K562 (cell line): ENCODE results near the gene OR4D6. TPM values are rescaled to one million over a fixed set of nuclear protein-coding genes. Genes with fewer than 3 reads are reported as not detected.

Source experiments
- ATAC-seq: fragments of 200-7000 bp; cut with Tn5 transposase; 3 replicates; pipeline ENCODE4 v1.9.1; 2020; ENCODE audit warnings: moderate library complexity
- BruUV-seq: library from RNA; stranded (reverse); fragments of 400-500 nt; replicated peaks from 2 replicates; lab custom pipeline; 2021; lab: Mats Ljungman, UMichigan
- CTCF ChIA-PET: fragments of 300-600 bp; formaldehyde crosslinking; extraction: SDS; loops from one replicate; lab custom pipeline; 2021; ENCODE audit warnings: low intra/inter-chr PET ratio; lab: Yijun Ruan, JAX
- POLR2A ChIA-PET: fragments of 300-600, 350-650 bp; sonication (Branson Sonifier 250); formaldehyde crosslinking; extraction: SDS; loops from one replicate; lab custom pipeline; 2021; ENCODE audit warnings: antibody characterized with exemption, inconsistent platforms; lab: Yijun Ruan, JAX
- DNase-seq, 4 experiments: peaks; one replicate each; pipeline versions ENCODE4 v3.0.0 to v3.0.0-alpha.2; 2011 to 2018; ENCODE audit warnings: low spot score in 3 of 4, mixed read lengths in 3 of 4; ENCODE audit errors: extremely low read depth in 1 of 4
- FAIRE-seq: peaks from 2 replicates; lab custom pipeline; 2011; peaks lifted over from hg19 to GRCh38; lab: Jason Lieb, UNC
- H2AFZ ChIP-seq: 2 replicates; pipeline ENCODE4 v1.6.0; 2011; ENCODE audit warnings: low read depth, low read length, control low read depth, inconsistent platforms
- H3K27ac ChIP-seq: fragments of 200-600 bp; 3 replicates; pipeline ENCODE4 v1.8.0; 2011; ENCODE audit warnings: low read depth, mild to moderate bottlenecking, control low read depth, inconsistent platforms, low read length, moderate library complexity, mixed read lengths; ENCODE audit errors: extremely low read depth
- H3K27me3 ChIP-seq, 2 experiments: fragments of 300-600 bp in 1 of 2; 2 replicates in 1 of 2; 3 replicates in 1 of 2; pipeline versions ENCODE4 v1.6.0 to v1.8.0; 2011; ENCODE audit warnings: inconsistent platforms in 2 of 2, low read length in 2 of 2, mild to moderate bottlenecking in 1 of 2, mixed read lengths in 1 of 2, moderate library complexity in 1 of 2; ENCODE audit not compliant: control insufficient read depth in 2 of 2, insufficient read depth in 2 of 2
- H3K36me3 ChIP-seq: fragments of 300-600 bp; 3 replicates; pipeline ENCODE4 v1.8.0; 2011; ENCODE audit warnings: mild to moderate bottlenecking, low read length, inconsistent platforms; ENCODE audit not compliant: control insufficient read depth, insufficient read depth
- H3K4me1 ChIP-seq, 2 experiments: fragments of 200-600 bp in 1 of 2; replicated peaks in 1 of 2; 2 replicates in 1 of 2; 3 replicates in 1 of 2; pipeline versions ENCODE4 v1.5.1 to v1.8.0; 2011; ENCODE audit warnings: inconsistent platforms in 2 of 2, low read length in 2 of 2, mild to moderate bottlenecking in 1 of 2, mixed read lengths in 1 of 2, moderate library complexity in 1 of 2; ENCODE audit not compliant: control insufficient read depth in 2 of 2, insufficient read depth in 2 of 2
- H3K4me2 ChIP-seq: 2 replicates; pipeline ENCODE4 v1.6.1; 2011; ENCODE audit warnings: low read length, control low read depth, inconsistent platforms, mixed read lengths; ENCODE audit not compliant: insufficient read depth
- H3K4me3 ChIP-seq: fragments of 200-600 bp; sonication (generic), shearing (Covaris generic); 2 replicates; pipeline ENCODE4 v1.5.1; 2016; ENCODE audit warnings: control low read depth, inconsistent platforms
- H3K79me2 ChIP-seq: fragments of 200-600 bp; 3 replicates; pipeline ENCODE4 v1.8.0; 2011; ENCODE audit warnings: low read length, inconsistent platforms; ENCODE audit not compliant: control insufficient read depth, insufficient read depth
- H3K9ac ChIP-seq, 2 experiments: 2 replicates each; pipeline versions ENCODE4 v1.6.0 to v1.6.1; 2011; ENCODE audit warnings: low read depth in 2 of 2, low read length in 2 of 2, control low read depth in 1 of 2, inconsistent platforms in 1 of 2, mild to moderate bottlenecking in 1 of 2, mixed read lengths in 1 of 2; ENCODE audit not compliant: insufficient read depth in 1 of 2
- H3K9me1 ChIP-seq: one replicate; pipeline ENCODE4 v1.6.0; 2011; ENCODE audit warnings: inconsistent platforms, mild to moderate bottlenecking, low read length, moderate library complexity; ENCODE audit not compliant: control insufficient read depth, insufficient read depth
- H3K9me3 ChIP-seq: replicated peaks from 2 replicates; pipeline ENCODE4 v1.5.1; 2011; ENCODE audit warnings: low read depth, low read length, inconsistent platforms; ENCODE audit not compliant: control insufficient read depth, insufficient read depth
- H4K20me1 ChIP-seq: replicated peaks from 2 replicates; pipeline ENCODE4 v1.6.1; 2011; ENCODE audit warnings: low read length, inconsistent platforms, mixed read lengths; ENCODE audit not compliant: control insufficient read depth, insufficient read depth
- FOXK2 ChIP-seq, 2 experiments: fragments of 450-650 bp; IDR thresholded peaks in 1 of 2; conservative IDR thresholded peaks in 1 of 2; 2 replicates each; pipeline ENCODE4 v1.6.1; 2016; ENCODE audit warnings: low read depth in 2 of 2, mild to moderate bottlenecking in 1 of 2
- MGA ChIP-seq: fragments of 450-650 bp; IDR thresholded peaks from 2 replicates; pipeline ENCODE4 v1.6.1; 2016; ENCODE audit warnings: mild to moderate bottlenecking, moderate library complexity
- NFATC3 ChIP-seq: fragments of 450-650 bp; IDR thresholded peaks from 2 replicates; pipeline ENCODE4 v1.6.1; 2017; ENCODE audit warnings: mild to moderate bottlenecking
- NKRF ChIP-seq: fragments of 450-650 bp; IDR thresholded peaks from 2 replicates; pipeline ENCODE4 v1.6.1; 2016; ENCODE audit warnings: borderline replicate concordance
- ZNF395 ChIP-seq: fragments of 200-800 bp; sonication (Bioruptor generic); IDR thresholded peaks from 2 replicates; pipeline ENCODE4 v1.6.1; 2017; ENCODE audit warnings: missing genetic modification characterization, missing compliant biosample characterization
- in situ Hi-C: fragments of 300-500 bp; cut with MboI; formaldehyde crosslinking; loops from 4 replicates; pipeline ENCODE4 v1.15.0; 2018; ENCODE audit warnings: inconsistent platforms, mixed read lengths
- intact Hi-C: fragments of 100-400 bp; cut with micrococcal nuclease; formaldehyde crosslinking; loops from 2 replicates; pipeline ENCODE4 v1.14.2; 2022
- polyA plus RNA-seq, 8 experiments: library from polyadenylated mRNA; depleted of rRNA in 4 of 8; stranded (reverse) in 5 of 8; unstranded in 3 of 8; fragments of >200 nt; fragmentation: Nextera tagmentation in 2 of 8; fragmentation: Illumina TruSeq in 1 of 8; extraction: Ambion mirVana in 2 of 8; extraction: Trizol in 1 of 8; gene quantifications; 2 replicates each; pipeline versions ENCODE4 v1.2.1 to v1.2.3, GENCODE V29; 2011 to 2014; ENCODE audit warnings: inconsistent platforms in 1 of 8, missing spikeins in 1 of 8
- total RNA-seq, 7 experiments: library from RNA; depleted of rRNA in 6 of 7; stranded (reverse); fragments of >200 nt in 6 of 7; fragmentation: Illumina TruSeq in 2 of 7; extraction: Trizol in 2 of 7; gene quantifications; 2 replicates each; pipeline versions ENCODE4 v1.2.1 to v1.2.3, GENCODE V29; 2011 to 2021; ENCODE audit warnings: low replicate concordance in 1 of 7

Gene OR4D6
- total and polyA plus RNA-seq, 9 of the 15 experiments (the other 6 are each of a cell fraction or from before 2014, with no cell fraction given), result not detected

- TF ChIP-seq FOXK2 (conservative IDR thresholded peaks at IDR 0.05 in 1 of 2, IDR thresholded peaks at IDR 0.05 in 1 of 2; ENCODE audit: low read depth in 2 of 2) (no peak), NFATC3 (no peak)
Observed at GRCh38 chr11:59426361-59427067, 30.2 kb upstream of the OR4D6 start, which contains the start of gene OR5A2 (continued).

- no peaks in the 10 kb centered on the region for H3K4me1 ChIP-seq
- no peak for FAIRE-seq
- no peak overlapping the region for H2AFZ ChIP-seq
- H3K4me2 ChIP-seq, result no peak overlapping the region
- ChIA-PET POLR2A (no interaction called here), CTCF (no interaction called here)
- no peaks in the 10 kb centered on the region for H4K20me1 ChIP-seq
- ATAC-seq, result no peak
- in situ Hi-C loops, result loop anchor here (10.0 kb wide), 1 partner anchor 252 kb away; the partner anchor contains the start of gene DTX4
- H3K27me3 ChIP-seq, result no peaks in the 10 kb centered on the region; a peak in 1 of 5 replicates
- no peak overlapping the region for H3K9ac ChIP-seq
- DNase-seq, result no peak
- no peaks in the 10 kb centered on the region for H3K9me3 ChIP-seq
- no TSS peak for BruUV-seq
- H3K36me3 ChIP-seq, result no peaks in the 10 kb centered on the region
- no peaks in the 10 kb centered on the region for H3K9me1 ChIP-seq
- H3K4me3 ChIP-seq, result no peak overlapping the region
- H3K27ac ChIP-seq, result no peak overlapping the region
- intact Hi-C loops, result no loop called here
- H3K79me2 ChIP-seq, result no peaks in the 10 kb centered on the region
- TF ChIP-seq NKRF, result no peak
- no peak for TF ChIP-seq MGA
- no peak for TF ChIP-seq ZNF395 (CRISPR knock-in tag)
Observed at GRCh38 chr11:59427068-59427382, 29.7 kb upstream of the OR4D6 start.
